ENCODE measurements around the gene EGR2. TPM values are rescaled to one million over a fixed set of nuclear protein-coding genes. Genes with fewer than 3 reads are reported as not detected.
"Not testable (repeated sequence)": the region's sequence is repeated elsewhere in the genome, so short reads cannot be mapped to it uniquely, and the experiment has no call there.

The EGR2 gene
- total RNA-seq, 1 experiment from 2014 or later, result 0.92 TPM

DNA sequence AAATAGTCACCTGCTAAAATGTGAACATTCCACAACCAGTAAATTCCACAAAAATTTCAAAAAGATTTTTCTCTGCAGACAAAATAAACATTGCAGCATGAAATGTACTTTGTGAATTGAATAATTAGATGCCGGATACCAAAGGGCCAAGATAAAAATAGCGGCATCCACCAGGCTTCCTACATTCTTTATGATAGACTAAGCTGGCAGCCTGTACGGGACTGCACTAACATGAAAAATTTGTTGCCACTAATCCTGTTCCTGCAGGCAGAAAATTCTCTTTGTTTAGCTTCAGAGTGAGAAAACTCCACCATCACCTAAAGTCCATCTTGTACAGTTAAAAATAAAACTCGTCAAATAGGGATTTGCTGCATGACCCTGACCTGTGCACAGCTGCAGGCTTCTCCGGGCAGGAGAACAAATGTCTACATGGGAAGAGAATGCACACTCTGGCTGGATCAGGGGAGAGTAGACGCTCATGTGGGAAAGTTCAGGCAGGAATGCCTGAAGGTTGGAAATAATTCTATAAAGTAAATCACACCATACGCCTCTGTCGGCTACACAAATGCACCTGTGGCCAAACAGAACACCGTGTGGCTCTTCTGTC lies 27.2 kb downstream of the EGR2 start (continued):
- no peak for TF ChIP-seq HMGA2 (CRISPR knock-in tag; IDR thresholded peaks at IDR 0.05)
- TF ChIP-seq NFE2L1 (CRISPR knock-in tag; IDR thresholded peaks at IDR 0.05), result no peak
- TF ChIP-seq SMAD3 (CRISPR knock-in tag; IDR thresholded peaks at IDR 0.05; ENCODE audit: borderline replicate concordance), result no peak
- TF ChIP-seq, protein P1, sequence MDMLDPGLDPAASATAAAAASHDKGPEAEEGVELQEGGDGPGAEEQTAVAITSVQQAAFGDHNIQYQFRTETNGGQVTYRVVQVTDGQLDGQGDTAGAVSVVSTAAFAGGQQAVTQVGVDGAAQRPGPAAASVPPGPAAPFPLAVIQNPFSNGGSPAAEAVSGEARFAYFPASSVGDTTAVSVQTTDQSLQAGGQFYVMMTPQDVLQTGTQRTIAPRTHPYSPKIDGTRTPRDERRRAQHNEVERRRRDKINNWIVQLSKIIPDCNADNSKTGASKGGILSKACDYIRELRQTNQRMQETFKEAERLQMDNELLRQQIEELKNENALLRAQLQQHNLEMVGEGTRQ (CRISPR knock-in tag; IDR thresholded peaks at IDR 0.05), result no peak
- no peak for TF ChIP-seq CREM (CRISPR knock-in tag; IDR thresholded peaks at IDR 0.05)

- H3K4me3 Mint-ChIP-seq; CTCF ChIA-PET; H3K27ac Mint-ChIP-seq; ATAC-seq; H3K4me1 Mint-ChIP-seq; POLR2A ChIA-PET; H3K27me3 Mint-ChIP-seq (ENCODE audit: low read depth); DNase-seq (ENCODE audit: low spot score): not testable (repeated sequence)
- Mint-ChIP-seq H3K36me3 (peaks cover 17% of the 10 kb centered on the region), H3K9me3 (peaks cover 39% of the 10 kb centered on the region)
Measured at GRCh38 chr10:62788285-62788684, 27.9 kb downstream of the EGR2 start.

- Mint-ChIP-seq H3K36me3 (peaks cover 17% of the 10 kb centered on the region), H3K9me3 (peaks cover 42% of the 10 kb centered on the region)
- H3K27ac Mint-ChIP-seq; H3K27me3 Mint-ChIP-seq (ENCODE audit: low read depth); ATAC-seq; H3K4me1 Mint-ChIP-seq; CTCF ChIA-PET; DNase-seq (ENCODE audit: low spot score); H3K4me3 Mint-ChIP-seq: not testable (repeated sequence)
- POLR2A ChIA-PET, result interaction anchor here (0.6 kb wide), 1 partner anchor 168 kb away, joined by 4 read pairs; no protein-coding TSS in a partner anchor
Measured at GRCh38 chr10:62784537-62784936, 31.6 kb downstream of the EGR2 start.

- TF ChIP-seq ELF4 (CRISPR knock-in tag; IDR thresholded peaks at IDR 0.05; ENCODE audit: low read depth) (no peak), TCF7 (CRISPR knock-in tag; IDR thresholded peaks at IDR 0.05; ENCODE audit: low read depth) (no peak), MXD4 (CRISPR knock-in tag; IDR thresholded peaks at IDR 0.05; ENCODE audit: borderline replicate concordance) (no peak), PRRX2 (CRISPR knock-in tag; IDR thresholded peaks at IDR 0.05) (no peak), ZBTB21 (CRISPR knock-in tag; IDR thresholded peaks at IDR 0.05; ENCODE audit: borderline replicate concordance) (no peak), EMX1 (CRISPR knock-in tag; IDR thresholded peaks at IDR 0.05) (no peak), RORB (CRISPR knock-in tag; IDR thresholded peaks at IDR 0.05) (no peak), ZNF423 (CRISPR knock-in tag; IDR thresholded peaks at IDR 0.05) (no peak), SMAD3 (CRISPR knock-in tag; IDR thresholded peaks at IDR 0.05; ENCODE audit: borderline replicate concordance) (no peak), GRHL2 (CRISPR knock-in tag; IDR thresholded peaks at IDR 0.05; ENCODE audit: insufficient replicate concordance, severe bottlenecking) (no peak)
- ATAC-seq, result no peak
Measured at GRCh38 chr10:62779487-62780248, 36.5 kb downstream of the EGR2 start.

DNA sequence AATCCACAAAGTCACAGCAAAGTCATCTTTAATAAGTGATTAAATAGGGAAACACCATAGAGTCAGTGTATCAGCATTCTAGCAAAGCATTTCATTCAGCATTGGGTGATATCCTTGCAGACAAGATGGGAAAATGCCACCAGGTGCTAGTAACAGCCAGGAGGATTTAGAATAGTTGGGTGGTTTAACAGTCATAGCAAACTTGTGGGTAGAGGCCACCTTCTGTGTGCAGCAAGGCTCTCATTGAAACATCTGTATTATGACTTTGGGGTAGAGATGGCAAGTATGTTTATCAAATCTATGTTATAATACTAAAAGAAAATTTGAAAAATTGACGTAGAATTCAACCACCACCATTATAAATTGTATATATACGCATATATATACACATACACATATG lies 38.0 kb downstream of the EGR2 start:
- DNase-seq (ENCODE audit: low spot score), result no peak
- Mint-ChIP-seq H3K27me3 (ENCODE audit: low read depth) (no peaks in the 10 kb centered on the region; the same call in 1 of the 2 replicates), H3K4me1 (no peaks in the 10 kb centered on the region), H3K4me3 (no peak overlapping the region), H3K36me3 (no peaks in the 10 kb centered on the region), H3K27ac (no peak overlapping the region), H3K9me3 (peaks cover 3% of the 10 kb centered on the region)
- ChIA-PET CTCF (no interaction called here), POLR2A (no interaction called here)
- ATAC-seq, result no peak
- TF ChIP-seq, protein P2, sequence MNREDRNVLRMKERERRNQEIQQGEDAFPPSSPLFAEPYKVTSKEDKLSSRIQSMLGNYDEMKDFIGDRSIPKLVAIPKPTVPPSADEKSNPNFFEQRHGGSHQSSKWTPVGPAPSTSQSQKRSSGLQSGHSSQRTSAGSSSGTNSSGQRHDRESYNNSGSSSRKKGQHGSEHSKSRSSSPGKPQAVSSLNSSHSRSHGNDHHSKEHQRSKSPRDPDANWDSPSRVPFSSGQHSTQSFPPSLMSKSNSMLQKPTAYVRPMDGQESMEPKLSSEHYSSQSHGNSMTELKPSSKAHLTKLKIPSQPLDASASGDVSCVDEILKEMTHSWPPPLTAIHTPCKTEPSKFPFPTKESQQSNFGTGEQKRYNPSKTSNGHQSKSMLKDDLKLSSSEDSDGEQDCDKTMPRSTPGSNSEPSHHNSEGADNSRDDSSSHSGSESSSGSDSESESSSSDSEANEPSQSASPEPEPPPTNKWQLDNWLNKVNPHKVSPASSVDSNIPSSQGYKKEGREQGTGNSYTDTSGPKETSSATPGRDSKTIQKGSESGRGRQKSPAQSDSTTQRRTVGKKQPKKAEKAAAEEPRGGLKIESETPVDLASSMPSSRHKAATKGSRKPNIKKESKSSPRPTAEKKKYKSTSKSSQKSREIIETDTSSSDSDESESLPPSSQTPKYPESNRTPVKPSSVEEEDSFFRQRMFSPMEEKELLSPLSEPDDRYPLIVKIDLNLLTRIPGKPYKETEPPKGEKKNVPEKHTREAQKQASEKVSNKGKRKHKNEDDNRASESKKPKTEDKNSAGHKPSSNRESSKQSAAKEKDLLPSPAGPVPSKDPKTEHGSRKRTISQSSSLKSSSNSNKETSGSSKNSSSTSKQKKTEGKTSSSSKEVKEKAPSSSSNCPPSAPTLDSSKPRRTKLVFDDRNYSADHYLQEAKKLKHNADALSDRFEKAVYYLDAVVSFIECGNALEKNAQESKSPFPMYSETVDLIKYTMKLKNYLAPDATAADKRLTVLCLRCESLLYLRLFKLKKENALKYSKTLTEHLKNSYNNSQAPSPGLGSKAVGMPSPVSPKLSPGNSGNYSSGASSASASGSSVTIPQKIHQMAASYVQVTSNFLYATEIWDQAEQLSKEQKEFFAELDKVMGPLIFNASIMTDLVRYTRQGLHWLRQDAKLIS (CRISPR knock-in tag; IDR thresholded peaks at IDR 0.05; ENCODE audit: borderline replicate concordance), result no peak
- no peak for TF ChIP-seq ZSCAN18 (CRISPR knock-in tag; IDR thresholded peaks at IDR 0.05)
- no peak for TF ChIP-seq GTF2I (CRISPR knock-in tag; conservative IDR thresholded peaks at IDR 0.05)
- TF ChIP-seq ETV6 (CRISPR knock-in tag; IDR thresholded peaks at IDR 0.05), result no peak
- TF ChIP-seq CREB1 (CRISPR knock-in tag; IDR thresholded peaks at IDR 0.05), result no peak
- no peak for TF ChIP-seq FOXK1 (CRISPR knock-in tag; IDR thresholded peaks at IDR 0.05)
- TF ChIP-seq, protein P3, sequence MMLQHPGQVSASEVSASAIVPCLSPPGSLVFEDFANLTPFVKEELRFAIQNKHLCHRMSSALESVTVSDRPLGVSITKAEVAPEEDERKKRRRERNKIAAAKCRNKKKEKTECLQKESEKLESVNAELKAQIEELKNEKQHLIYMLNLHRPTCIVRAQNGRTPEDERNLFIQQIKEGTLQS (CRISPR knock-in tag; conservative IDR thresholded peaks at IDR 0.05), result no peak

More at GRCh38 chr10:62779487-62780248, 36.5 kb downstream of the EGR2 start:
- Mint-ChIP-seq H3K9me3 (peaks cover 13% of the 10 kb centered on the region), H3K4me1 (no peaks in the 10 kb centered on the region), H3K27ac (no peak overlapping the region), H3K36me3 (0 out of 2 replicates have a peak, but pooled peaks cover 3% of the 10 kb centered on the region), H3K4me3 (no peak overlapping the region), H3K27me3 (ENCODE audit: low read depth) (no peaks in the 10 kb centered on the region; the same call in 1 of the 2 replicates)
- DNase-seq (ENCODE audit: low spot score), result no peak
- ChIA-PET POLR2A (no interaction called here), CTCF (no interaction called here)
